HepG2 (cell line): ENCODE results near the gene HSPA1L. TPM values are rescaled to one million over a fixed set of nuclear protein-coding genes. Genes with fewer than 3 reads are reported as not detected.

Experiments
- EP300 ChIP-seq, 3 experiments: sonication (generic) in 1 of 3; formaldehyde crosslinking in 1 of 3; IDR thresholded peaks; 2 replicates each; pipeline versions ENCODE4 v1.5.1 to v1.6.1; 2011 to 2020; ENCODE audit warnings: low read depth in 2 of 3, low read length in 2 of 3, borderline replicate concordance in 1 of 3, improper control_type of control experiment in 1 of 3, mild to moderate bottlenecking in 1 of 3, missing genetic modification reagents in 1 of 3, moderate library complexity in 1 of 3
- FOSL2 ChIP-seq: sonication (generic); formaldehyde crosslinking; IDR thresholded peaks from 2 replicates; pipeline ENCODE4 v1.4.0; 2020; ENCODE audit warnings: missing genetic modification reagents
- GATAD2A ChIP-seq: IDR thresholded peaks from 2 replicates; pipeline ENCODE4 v1.6.1; 2016
- HNF1B ChIP-seq: sonication (generic); formaldehyde crosslinking; IDR thresholded peaks from 2 replicates; pipeline ENCODE4 v1.5.1; 2020; ENCODE audit warnings: mild to moderate bottlenecking, moderate library complexity, missing genetic modification reagents
- KDM6A ChIP-seq: IDR thresholded peaks from 2 replicates; pipeline ENCODE4 v1.6.1; 2016; ENCODE audit warnings: low read depth
- MTA1 ChIP-seq: sonication (generic); formaldehyde crosslinking; IDR thresholded peaks from 2 replicates; pipeline ENCODE4 v1.4.0; 2020; ENCODE audit warnings: missing genetic modification reagents, mild to moderate bottlenecking, borderline replicate concordance
- MXD4 ChIP-seq: IDR thresholded peaks from 2 replicates; pipeline ENCODE4 v1.6.1; 2016; ENCODE audit warnings: mild to moderate bottlenecking, missing biosample characterization, missing genetic modification reagents
- PATZ1 ChIP-seq: sonication (generic); formaldehyde crosslinking; IDR thresholded peaks from 2 replicates; pipeline ENCODE4 v1.4.0; 2020; ENCODE audit warnings: missing genetic modification reagents
- PITX1 ChIP-seq: sonication (generic); formaldehyde crosslinking; IDR thresholded peaks from 2 replicates; pipeline ENCODE4 v1.5.1; 2020; ENCODE audit warnings: mild to moderate bottlenecking, missing genetic modification reagents
- PLSCR1 ChIP-seq: sonication (generic); formaldehyde crosslinking; IDR thresholded peaks from 2 replicates; pipeline ENCODE4 v1.5.0; 2020; ENCODE audit warnings: missing genetic modification reagents, mild to moderate bottlenecking, borderline replicate concordance
- RFXAP ChIP-seq: sonication (generic); formaldehyde crosslinking; IDR thresholded peaks from 2 replicates; pipeline ENCODE4 v1.4.0; 2020; ENCODE audit warnings: missing genetic modification reagents, borderline replicate concordance
- RXRA ChIP-seq: sonication (generic); formaldehyde crosslinking; IDR thresholded peaks from 2 replicates; pipeline ENCODE4 v1.5.1; 2020; ENCODE audit warnings: missing genetic modification reagents
- SMAD3 ChIP-seq: sonication (generic); formaldehyde crosslinking; IDR thresholded peaks from 2 replicates; pipeline ENCODE4 v1.4.0; 2020; ENCODE audit warnings: missing genetic modification reagents
- SMC3 ChIP-seq: IDR thresholded peaks from 2 replicates; pipeline ENCODE4 v1.6.1; 2011; ENCODE audit warnings: low read length, improper control_type of control experiment
- SPEN ChIP-seq: sonication (generic); formaldehyde crosslinking; IDR thresholded peaks from 2 replicates; pipeline ENCODE4 v1.5.1; 2020; ENCODE audit warnings: low read depth, mild to moderate bottlenecking, missing genetic modification reagents
- THAP11 ChIP-seq: IDR thresholded peaks from 2 replicates; pipeline ENCODE4 v1.6.1; 2016; ENCODE audit warnings: missing biosample characterization, missing genetic modification reagents
- YEATS2 ChIP-seq: sonication (generic); formaldehyde crosslinking; IDR thresholded peaks from 2 replicates; pipeline ENCODE4 v1.4.0; 2020; ENCODE audit warnings: missing genetic modification reagents, borderline replicate concordance
- ZBTB46 ChIP-seq: sonication (generic); formaldehyde crosslinking; IDR thresholded peaks from 2 replicates; pipeline ENCODE4 v1.4.0; 2020; ENCODE audit warnings: mild to moderate bottlenecking, missing genetic modification reagents, borderline replicate concordance
- ZBTB7B ChIP-seq: sonication (generic); formaldehyde crosslinking; IDR thresholded peaks from 2 replicates; pipeline ENCODE4 v1.4.0; 2020; ENCODE audit warnings: missing genetic modification reagents
- ZFP90 ChIP-seq: sonication (generic); formaldehyde crosslinking; IDR thresholded peaks from 2 replicates; pipeline ENCODE4 v1.8.0; 2022; ENCODE audit warnings: missing genetic modification reagents, mild to moderate bottlenecking, inconsistent platforms, borderline replicate concordance
- ZNF143 ChIP-seq: sonication (generic); formaldehyde crosslinking; IDR thresholded peaks from 2 replicates; pipeline ENCODE4 v1.4.0; 2020; ENCODE audit warnings: missing genetic modification reagents
- ZNF383 ChIP-seq: sonication (generic); formaldehyde crosslinking; IDR thresholded peaks from 2 replicates; pipeline ENCODE4 v1.4.0; 2020; ENCODE audit warnings: missing genetic modification reagents, mild to moderate bottlenecking, borderline replicate concordance
- ZNF556 ChIP-seq: sonication (generic); formaldehyde crosslinking; IDR thresholded peaks from 2 replicates; pipeline ENCODE4 v1.4.0; 2020; ENCODE audit warnings: mild to moderate bottlenecking, missing genetic modification reagents, borderline replicate concordance
- ZNF773 ChIP-seq: sonication (generic); formaldehyde crosslinking; IDR thresholded peaks from 2 replicates; pipeline ENCODE4 v1.4.0; 2020; ENCODE audit warnings: missing genetic modification reagents, borderline replicate concordance
- polyA plus RNA-seq, 8 experiments: library from polyadenylated mRNA; depleted of rRNA in 3 of 8; stranded (reverse) in 7 of 8; unstranded in 1 of 8; fragments of >200 nt; fragmentation: Illumina TruSeq in 4 of 8; extraction: Trizol in 4 of 8; gene quantifications; 2 replicates each; pipeline versions ENCODE4 v1.2.1 to v1.2.3, GENCODE V29; 2011 to 2016; ENCODE audit warnings: low read depth in 4 of 8, missing spikeins in 1 of 8, mixed read lengths in 1 of 8; ENCODE audit not compliant: insufficient read depth in 1 of 8
- total RNA-seq, 5 experiments: library from RNA; depleted of rRNA; stranded (reverse); fragments of >200 nt; fragmentation: Illumina TruSeq; extraction: Trizol; gene quantifications; 2 replicates each; pipeline ENCODE4 v1.2.3, GENCODE V29; 2016; ENCODE audit warnings: low read depth in 1 of 5

The HSPA1L gene
- total and polyA plus RNA-seq, 2 of the 13 experiments (the other 11 are each of a cell fraction or from before 2014, with no cell fraction given) = 0.55 to 1.0 TPM

GRCh38 chr6:31769684-31770371 is 45.3 kb downstream of the HSPA1L start (continued):
- TF ChIP-seq YEATS2 (peak; percentile 75; the same call in 1 of the 2 replicates), SMAD3 (CRISPR knock-in tag) (0 out of 2 replicates have a peak, but pooled peaks have one; percentile 26), HNF1B (CRISPR knock-in tag) (0 out of 2 replicates have a peak, but pooled peaks have one; percentile 48), SPEN (CRISPR knock-in tag) (peak; percentile 38; the same call in 1 of the 2 replicates), PATZ1 (CRISPR knock-in tag) (peak; percentile 90), GATAD2A (CRISPR knock-in tag) (peak; percentile 54), RFXAP (no peak), SMC3 (peak; percentile 98), ZNF556 (no peak), RXRA (no peak), ZNF143 (CRISPR knock-in tag) (no peak), ZBTB7B (CRISPR knock-in tag) (no peak), ZNF383 (no peak), PITX1 (CRISPR knock-in tag) (0 out of 2 replicates have a peak, but pooled peaks have one; percentile 29), ZNF773 (CRISPR knock-in tag) (no peak), PLSCR1 (no peak), THAP11 (CRISPR knock-in tag) (peak; percentile 68; the same call in 1 of the 2 replicates), MXD4 (CRISPR knock-in tag) (peak; percentile 32; the same call in 1 of the 2 replicates), EP300 (IDR thresholded peaks at IDR 0.05; ENCODE audit: low read depth in 2 of 2, low read length in 2 of 2) (no peak), EP300 (CRISPR knock-in tag; IDR thresholded peaks at IDR 0.05; ENCODE audit: borderline replicate concordance) (0 out of 2 replicates have a peak, but pooled peaks have one; percentile 12), MTA1 (CRISPR knock-in tag) (peak; percentile 33; the same call in 1 of the 2 replicates), ZFP90 (CRISPR knock-in tag) (no peak), ZBTB46 (CRISPR knock-in tag) (no peak), KDM6A (no peak), FOSL2 (CRISPR knock-in tag) (peak; percentile 65)
